ENCODE data around the gene ADAMTS15.

- TF ChIP-seq POLR2A (IDR thresholded peaks at IDR 0.05; ENCODE audit: low read length) (no peak), GATA1 (IDR thresholded peaks at IDR 0.05; ENCODE audit: low read depth, low read length) (no peak)
Observed at GRCh38 chr11:130475426-130476053, 27.1 kb downstream of the ADAMTS15 start.
